Endodermal cell (in vitro differentiated cells): ENCODE measurements around the gene USP8. TPM values are rescaled to one million over a fixed set of nuclear protein-coding genes. Genes with fewer than 3 reads are reported as not detected.
A peak's percentile ranks its signal among the peaks of the same experiment; 100 is the strongest.

Experiments
- DNase-seq: peaks from one replicate; pipeline ENCODE4 v3.0.0-alpha.2; 2017
- H3K27ac ChIP-seq: 2 replicates; pipeline ENCODE4 v1.5.1; 2013; ENCODE audit warnings: mild to moderate bottlenecking, low read depth, low read length, moderate library complexity
- H3K27me3 ChIP-seq: 2 replicates; pipeline ENCODE4 v1.6.1; 2013; ENCODE audit warnings: mild to moderate bottlenecking, low read length, moderate library complexity; ENCODE audit not compliant: insufficient read depth, control insufficient read depth, poor library complexity, severe bottlenecking
- H3K36me3 ChIP-seq: 2 replicates; pipeline ENCODE4 v1.7.0; 2013; ENCODE audit warnings: mild to moderate bottlenecking, low read length, moderate library complexity; ENCODE audit not compliant: control insufficient read depth, insufficient read depth
- H3K4me1 ChIP-seq: one replicate; pipeline ENCODE4 v1.7.0; 2013; ENCODE audit warnings: low read length; ENCODE audit not compliant: control insufficient read depth, insufficient read depth
- H3K4me3 ChIP-seq: 2 replicates; pipeline ENCODE4 v1.5.1; 2013; ENCODE audit warnings: mild to moderate bottlenecking, low read length, moderate library complexity
- H3K9ac ChIP-seq: 2 replicates; pipeline ENCODE4 v1.6.1; 2013; ENCODE audit warnings: mild to moderate bottlenecking, low read length, moderate library complexity; ENCODE audit not compliant: poor library complexity, severe bottlenecking; ENCODE audit errors: extremely low read depth
- H3K9me3 ChIP-seq: 2 replicates; pipeline ENCODE4 v1.6.1; 2013; ENCODE audit warnings: mild to moderate bottlenecking, low read length, moderate library complexity; ENCODE audit not compliant: control insufficient read depth
- H3K27ac Mint-ChIP-seq: 2 replicates; pipeline ENCODE4 v1.8.0; 2020; ENCODE audit warnings: mixed read lengths
- H3K27me3 Mint-ChIP-seq: 2 replicates; pipeline ENCODE4 v1.8.0; 2021; ENCODE audit warnings: mild to moderate bottlenecking, mixed read lengths; ENCODE audit not compliant: insufficient read depth
- H3K36me3 Mint-ChIP-seq: 2 replicates; pipeline ENCODE4 v1.8.0; 2020; ENCODE audit warnings: low read depth, mixed read lengths
- H3K4me1 Mint-ChIP-seq: 2 replicates; pipeline ENCODE4 v1.8.0; 2020; ENCODE audit warnings: mixed read lengths
- H3K4me3 Mint-ChIP-seq: 2 replicates; pipeline ENCODE4 v1.8.0; 2020; ENCODE audit warnings: mild to moderate bottlenecking, moderate library complexity, mixed read lengths
- H3K9me3 Mint-ChIP-seq: 2 replicates; pipeline ENCODE4 v1.8.0; 2020; ENCODE audit warnings: mild to moderate bottlenecking, mixed read lengths
- CTCF ChIP-seq: fragments of 200-600 bp; sonication (generic); conservative IDR thresholded peaks from 2 replicates; pipeline ENCODE4 v1.5.0; 2021; ENCODE audit warnings: antibody characterized with exemption, mild to moderate bottlenecking
- WGBS, 2 experiments: methylation state at CpG; one replicate each; pipeline versions ENCODE4 v1.1.5 to v1.1.7; 2013; ENCODE audit warnings: missing lambda C conversion rate in 2 of 2, mixed read lengths in 1 of 2; ENCODE audit not compliant: insufficient coverage in 1 of 2, insufficient read length in 1 of 2; 5-methylcytosine and 5-hydroxymethylcytosine counted together
- total RNA-seq, 2 donors: library from RNA; stranded (reverse); fragmentation: NEBNext Ultra II Directional in 1 of 2; extraction: Animal tissue kit (Norgen Biotek cat#: 25700) in 1 of 2; gene quantifications; 2 replicates in 1 of 2; 3 replicates in 1 of 2; pipeline ENCODE4 v1.2.1, GENCODE V29; 2021

The USP8 gene
- total RNA-seq, 2 donors from 2014 or later, result 71.1 to 74.3 TPM

DNA sequence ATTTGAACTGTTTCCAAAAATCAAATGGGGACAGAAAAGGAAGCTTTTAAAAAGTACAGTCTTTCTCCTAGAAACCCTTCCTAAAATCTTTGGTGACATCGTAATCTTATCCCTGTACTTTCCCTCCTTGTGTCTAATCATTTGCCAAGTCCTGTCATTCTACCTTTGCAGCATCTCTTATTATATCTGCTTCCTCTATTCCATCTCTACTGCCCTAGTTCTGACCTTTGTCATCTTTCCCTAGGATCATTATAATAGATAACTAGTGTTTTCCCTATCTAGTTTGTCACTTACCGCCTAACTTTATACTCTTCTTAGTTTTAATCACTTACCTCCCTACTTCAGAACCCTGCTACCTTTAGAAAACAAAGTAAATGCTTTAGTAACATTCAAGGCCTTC lies 11.6 kb downstream of the USP8 start:
- H3K27me3 Mint-ChIP-seq, result no peaks in the 10 kb centered on the region

DNA sequence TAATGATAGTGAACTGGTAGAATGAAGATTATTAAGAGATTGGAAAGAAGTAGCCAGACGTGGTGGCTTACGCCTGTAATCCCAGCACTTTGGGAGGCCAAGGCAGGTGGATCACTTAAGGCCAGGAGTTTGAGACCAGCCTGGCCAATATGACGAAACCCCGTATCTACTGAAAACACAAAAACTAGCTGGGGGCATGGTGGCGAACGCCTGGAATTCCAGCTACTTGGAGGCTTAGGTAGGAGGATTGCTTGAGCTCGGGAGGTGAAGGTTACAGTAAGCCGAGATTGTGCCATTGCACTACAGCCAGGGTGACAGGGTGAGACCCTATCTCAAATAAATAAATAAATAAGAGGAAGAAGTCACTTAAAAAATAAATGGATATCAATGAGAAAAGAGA lies 14.0 kb downstream of the USP8 start:
- no peak overlapping the region for H3K27ac ChIP-seq
- peaks cover 14% of the 10 kb centered on the region for H3K9me3 Mint-ChIP-seq
- TF ChIP-seq CTCF, result no peak

More for the DNA sequence above, 11.6 kb downstream of the USP8 start:
- no peak for TF ChIP-seq CTCF
- DNase-seq, result no peak
- peaks cover 47% of the 10 kb centered on the region for H3K36me3 ChIP-seq
- Mint-ChIP-seq H3K27ac (no peak overlapping the region), H3K9me3 (peaks cover 9% of the 10 kb centered on the region), H3K36me3 (peaks cover 61% of the 10 kb centered on the region), H3K4me3 (no peak overlapping the region), H3K4me1 (peaks cover 22% of the 10 kb centered on the region)
- H3K4me1 ChIP-seq, result peaks cover 2% of the 10 kb centered on the region
- H3K9me3 ChIP-seq, result peaks cover 12% of the 10 kb centered on the region
- no peaks in the 10 kb centered on the region for H3K27me3 ChIP-seq
- H3K27ac ChIP-seq, result no peak overlapping the region
- no peak overlapping the region for H3K4me3 ChIP-seq
- no peak overlapping the region for H3K9ac ChIP-seq
- WGBS, 2 experiments, result 92 to 100% methylated on average over 2 of the region's 2 CpGs

GRCh38 chr15:50440932-50441331 lies 16.7 kb downstream of the USP8 start:
- peaks cover 9% of the 10 kb centered on the region for H3K4me1 Mint-ChIP-seq
- Histone ChIP-seq H3K4me3 (peak overlapping the region; percentile 53), H3K27ac (no peak overlapping the region), H3K27me3 (no peaks in the 10 kb centered on the region), H3K9ac (no peak overlapping the region), H3K4me1 (no peaks in the 10 kb centered on the region), H3K9me3 (peaks cover 22% of the 10 kb centered on the region), H3K36me3 (peaks cover 70% of the 10 kb centered on the region)
- peaks cover 65% of the 10 kb centered on the region for H3K36me3 Mint-ChIP-seq
- no peak for DNase-seq
- WGBS, 2 experiments, result 96 to 100% methylated on average over 1 to 5 of the region's 5 CpGs
- peaks cover 14% of the 10 kb centered on the region for H3K9me3 Mint-ChIP-seq
- no peak for TF ChIP-seq CTCF
- H3K4me3 Mint-ChIP-seq, result no peak overlapping the region
- H3K27me3 Mint-ChIP-seq, result no peaks in the 10 kb centered on the region
- H3K27ac Mint-ChIP-seq, result no peak overlapping the region

More for the DNA sequence above, 14.0 kb downstream of the USP8 start:
- H3K4me1 ChIP-seq, result no peaks in the 10 kb centered on the region
- no peaks in the 10 kb centered on the region for H3K27me3 Mint-ChIP-seq
- peaks cover 68% of the 10 kb centered on the region for H3K36me3 Mint-ChIP-seq
- H3K36me3 ChIP-seq, result peaks cover 61% of the 10 kb centered on the region
- peaks cover 15% of the 10 kb centered on the region for H3K4me1 Mint-ChIP-seq
- peaks cover 22% of the 10 kb centered on the region for H3K9me3 ChIP-seq
- no peak overlapping the region for H3K4me3 Mint-ChIP-seq
- no peak overlapping the region for H3K9ac ChIP-seq
- no peak for DNase-seq
- H3K27me3 ChIP-seq, result no peaks in the 10 kb centered on the region
- 95 to 100% methylated on average over 2 to 8 of the region's 8 CpGs for WGBS, 2 experiments
- no peak overlapping the region for H3K4me3 ChIP-seq
- no peak overlapping the region for H3K27ac Mint-ChIP-seq
